Measurements from ENCODE around the gene DEPDC5. TPM values are rescaled to one million over a fixed set of nuclear protein-coding genes. Genes with fewer than 3 reads are reported as not detected.

The DEPDC5 gene
- total and polyA plus RNA-seq, 10 of the 15 experiments (the other 5 are each of a cell fraction or from before 2014, with no cell fraction given), result 3.0 to 38.9 (median 22.8) TPM

GRCh38 chr22:31825513-31825912 is 71.7 kb downstream of the DEPDC5 start:
- BruUV-seq (replicated peaks), result no TSS peak
- RAD21 ChIA-PET (ENCODE audit: unreplicated experiment), result no interaction called here
- Histone ChIP-seq H3K4me2 (ENCODE audit: control insufficient read depth, insufficient read depth) (no peak overlapping the region), H3K4me1 (ENCODE audit: control insufficient read depth, insufficient read depth, low read length) (peaks cover 11% of the 10 kb centered on the region), H3K27me3 (replicated peaks in 1 of 2; ENCODE audit: control insufficient read depth in 2 of 2, insufficient read depth in 2 of 2, low read length in 1 of 2) (no peaks in the 10 kb centered on the region), H3K9me3 (replicated peaks; ENCODE audit: control insufficient read depth, insufficient read depth, low read length) (no peaks in the 10 kb centered on the region), H3K4me3 (no peak overlapping the region), H4K20me1 (ENCODE audit: control insufficient read depth, insufficient read depth) (no peaks in the 10 kb centered on the region), H3K79me2 (ENCODE audit: control insufficient read depth, insufficient read depth, low read length) (no peaks in the 10 kb centered on the region), H2AFZ (ENCODE audit: control insufficient read depth, low read depth, low read length) (no peak overlapping the region), H3K9ac (ENCODE audit: control insufficient read depth, insufficient read depth, low read length) (no peak overlapping the region), H3K27ac (ENCODE audit: control insufficient read depth, insufficient read depth) (no peak overlapping the region), H3K36me3 (ENCODE audit: control insufficient read depth in 2 of 2, insufficient read depth in 2 of 2, low read length in 1 of 2) (peaks cover 22 to 30% of the 10 kb centered on the region in 2 experiments)
- intact Hi-C loops (cut with micrococcal nuclease; ENCODE audit: unreplicated experiment) (no loop called here), in situ Hi-C loops (cut with MboI) (no loop called here)
- FAIRE-seq (no peak), ATAC-seq (no peak), DNase-seq (ENCODE audit: low read depth, low spot score) (no peak)
- POLR2A ChIA-PET, result no interaction called here
- CTCF ChIA-PET, result interaction anchor here (1.0 kb wide), 1 partner anchor 40 kb away, joined by 3 read pairs; no protein-coding TSS in a partner anchor
- TF ChIP-seq ESRRA (IDR thresholded peaks at IDR 0.05; ENCODE audit: low read length) (no peak), CBFB (IDR thresholded peaks at IDR 0.05; ENCODE audit: low read depth) (no peak), SUZ12 (IDR thresholded peaks at IDR 0.05; ENCODE audit: unreplicated experiment) (no peak), HDAC2 (IDR thresholded peaks at IDR 0.05) (no peak), BCL3 (IDR thresholded peaks at IDR 0.05; ENCODE audit: borderline replicate concordance, insufficient read depth, low read depth, low read length, poor library complexity, severe bottlenecking) (no peak), RELB (IDR thresholded peaks at IDR 0.05; ENCODE audit: low read depth) (no peak), HDGF (IDR thresholded peaks at IDR 0.05) (no peak), EED (IDR thresholded peaks at IDR 0.05; ENCODE audit: low read depth) (no peak), PRDM15 (CRISPR knock-in tag; IDR thresholded peaks at IDR 0.05) (no peak), HSF1 (IDR thresholded peaks at IDR 0.05; ENCODE audit: low read depth, low read length) (no peak), BRCA1 (IDR thresholded peaks at IDR 0.05; ENCODE audit: low read depth, low read length) (no peak), RBBP5 (conservative IDR thresholded peaks at IDR 0.05) (no peak)
- 91% methylated on average over 2 of the region's 2 CpGs for WGBS (ENCODE audit: insufficient coverage, insufficient replicate concordance, low lambda C conversion rate, missing lambda C conversion rate)
- SMC1A ChIA-PET (ENCODE audit: uncharacterized antibody, unreplicated experiment), result no interaction called here
